ENCODE data around the gene PPP1R7. TPM values are rescaled to one million over a fixed set of nuclear protein-coding genes. Genes with fewer than 3 reads are reported as not detected.
"Not testable (repeated sequence)": the region's sequence is repeated elsewhere in the genome, so short reads cannot be mapped to it uniquely, and the experiment has no call there.

Gene PPP1R7
- total RNA-seq, 2 experiments from 2014 or later = 36.4 to 38.2 TPM

DNA sequence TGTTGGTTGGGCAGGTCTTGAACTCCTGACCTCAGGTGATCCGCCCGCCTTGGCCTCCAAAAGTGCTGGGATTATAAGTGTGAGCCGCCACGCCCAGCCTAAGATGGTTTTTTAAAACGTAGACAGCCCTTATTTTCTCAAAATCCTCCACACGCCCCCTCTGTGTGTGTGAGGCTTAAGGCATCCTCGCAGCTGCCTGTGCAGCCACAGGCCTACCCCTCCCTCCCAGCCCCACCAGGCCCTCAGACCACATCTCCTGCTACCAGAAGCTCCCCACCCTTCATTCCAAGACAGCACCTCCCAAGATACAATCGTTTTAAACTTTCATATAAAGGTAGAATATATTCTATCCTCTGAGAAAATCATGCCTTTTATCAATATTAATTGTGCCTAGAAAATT lies 43.0 kb downstream of the PPP1R7 start:
- ChIA-PET POLR2A (no interaction called here), CTCF (no interaction called here)
- no peaks in the 10 kb centered on the region for H3K4me1 Mint-ChIP-seq (ENCODE audit: low read depth)
- Histone ChIP-seq H3K36me3 (ENCODE audit: insufficient read depth, low read length) (no peaks in the 10 kb centered on the region), H3K4me1 (ENCODE audit: insufficient read depth, low read length) (no peaks in the 10 kb centered on the region), H3K27me3 (ENCODE audit: control insufficient read depth in 1 of 2, insufficient read depth in 2 of 2, low read length in 2 of 2) (no peaks in the 10 kb centered on the region), H3K27ac (ENCODE audit: low read depth in 1 of 2, low read length in 2 of 2) (no peak overlapping the region), H3K4me3 (ENCODE audit: low read length) (no peak overlapping the region), H3K9me3 (ENCODE audit: control insufficient read depth in 1 of 2, insufficient read depth in 1 of 2, low read length in 2 of 2) (no peaks in the 10 kb centered on the region)
- no peaks in the 10 kb centered on the region for H3K36me3 Mint-ChIP-seq (ENCODE audit: low read depth)
- no peaks in the 10 kb centered on the region for H3K9me3 Mint-ChIP-seq
- H3K4me3 Mint-ChIP-seq = no peak overlapping the region
- DNase-seq = no peak
- intact Hi-C loops (cut with DNase I, micrococcal nuclease) = no loop called here
- TF ChIP-seq, protein P1, sequence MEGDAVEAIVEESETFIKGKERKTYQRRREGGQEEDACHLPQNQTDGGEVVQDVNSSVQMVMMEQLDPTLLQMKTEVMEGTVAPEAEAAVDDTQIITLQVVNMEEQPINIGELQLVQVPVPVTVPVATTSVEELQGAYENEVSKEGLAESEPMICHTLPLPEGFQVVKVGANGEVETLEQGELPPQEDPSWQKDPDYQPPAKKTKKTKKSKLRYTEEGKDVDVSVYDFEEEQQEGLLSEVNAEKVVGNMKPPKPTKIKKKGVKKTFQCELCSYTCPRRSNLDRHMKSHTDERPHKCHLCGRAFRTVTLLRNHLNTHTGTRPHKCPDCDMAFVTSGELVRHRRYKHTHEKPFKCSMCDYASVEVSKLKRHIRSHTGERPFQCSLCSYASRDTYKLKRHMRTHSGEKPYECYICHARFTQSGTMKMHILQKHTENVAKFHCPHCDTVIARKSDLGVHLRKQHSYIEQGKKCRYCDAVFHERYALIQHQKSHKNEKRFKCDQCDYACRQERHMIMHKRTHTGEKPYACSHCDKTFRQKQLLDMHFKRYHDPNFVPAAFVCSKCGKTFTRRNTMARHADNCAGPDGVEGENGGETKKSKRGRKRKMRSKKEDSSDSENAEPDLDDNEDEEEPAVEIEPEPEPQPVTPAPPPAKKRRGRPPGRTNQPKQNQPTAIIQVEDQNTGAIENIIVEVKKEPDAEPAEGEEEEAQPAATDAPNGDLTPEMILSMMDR (IDR thresholded peaks at IDR 0.05) = no peak
- no peak for ATAC-seq (ENCODE audit: poor library complexity)
- H3K27ac Mint-ChIP-seq = no peak overlapping the region
- H3K27me3 Mint-ChIP-seq = no peaks in the 10 kb centered on the region

DNA sequence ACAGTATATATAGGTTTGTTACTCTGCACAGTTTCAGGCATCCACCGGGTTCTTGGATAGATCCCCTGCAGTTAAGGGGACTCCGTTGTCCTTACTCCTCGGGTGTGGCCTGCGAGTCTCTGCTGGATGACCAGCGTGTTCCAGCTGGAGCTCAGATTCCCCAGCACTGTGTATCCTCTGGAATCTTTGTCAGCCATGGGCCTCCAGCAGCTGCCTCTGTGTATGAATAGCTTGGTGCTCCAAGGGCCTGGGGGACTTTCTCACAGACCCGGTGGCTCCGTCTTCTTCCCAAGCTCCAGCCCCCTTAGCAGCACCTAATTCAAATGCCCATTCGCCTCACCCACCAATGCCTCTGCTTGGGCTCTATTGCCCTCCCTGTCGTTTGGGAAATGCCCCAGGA lies 44.5 kb downstream of the PPP1R7 start:
- Mint-ChIP-seq H3K27me3 (no peaks in the 10 kb centered on the region), H3K9me3 (no peaks in the 10 kb centered on the region), H3K27ac (no peak overlapping the region), H3K4me3 (no peak overlapping the region), H3K36me3 (ENCODE audit: low read depth) (no peaks in the 10 kb centered on the region), H3K4me1 (ENCODE audit: low read depth) (no peaks in the 10 kb centered on the region)
- no peaks in the 10 kb centered on the region for H3K4me1 ChIP-seq (ENCODE audit: insufficient read depth, low read length)
- H3K36me3 ChIP-seq (ENCODE audit: insufficient read depth, low read length) = no peaks in the 10 kb centered on the region
- ATAC-seq (ENCODE audit: poor library complexity) (no peak), DNase-seq (peak in 1 of 14 experiments; percentile 0)
- no peak overlapping the region for H3K27ac ChIP-seq (ENCODE audit: low read depth in 1 of 2, low read length in 2 of 2)
- POLR2A ChIA-PET = no interaction called here
- CTCF ChIA-PET = no interaction called here
- intact Hi-C loops (cut with DNase I, micrococcal nuclease) = no loop called here
- no peak overlapping the region for H3K4me3 ChIP-seq (ENCODE audit: low read length)
- TF ChIP-seq, protein P1 (IDR thresholded peaks at IDR 0.05) = no peak
- no peaks in the 10 kb centered on the region for H3K9me3 ChIP-seq (ENCODE audit: control insufficient read depth in 1 of 2, insufficient read depth in 1 of 2, low read length in 2 of 2)
- no peaks in the 10 kb centered on the region for H3K27me3 ChIP-seq (ENCODE audit: control insufficient read depth in 1 of 2, insufficient read depth in 2 of 2, low read length in 2 of 2)

DNA sequence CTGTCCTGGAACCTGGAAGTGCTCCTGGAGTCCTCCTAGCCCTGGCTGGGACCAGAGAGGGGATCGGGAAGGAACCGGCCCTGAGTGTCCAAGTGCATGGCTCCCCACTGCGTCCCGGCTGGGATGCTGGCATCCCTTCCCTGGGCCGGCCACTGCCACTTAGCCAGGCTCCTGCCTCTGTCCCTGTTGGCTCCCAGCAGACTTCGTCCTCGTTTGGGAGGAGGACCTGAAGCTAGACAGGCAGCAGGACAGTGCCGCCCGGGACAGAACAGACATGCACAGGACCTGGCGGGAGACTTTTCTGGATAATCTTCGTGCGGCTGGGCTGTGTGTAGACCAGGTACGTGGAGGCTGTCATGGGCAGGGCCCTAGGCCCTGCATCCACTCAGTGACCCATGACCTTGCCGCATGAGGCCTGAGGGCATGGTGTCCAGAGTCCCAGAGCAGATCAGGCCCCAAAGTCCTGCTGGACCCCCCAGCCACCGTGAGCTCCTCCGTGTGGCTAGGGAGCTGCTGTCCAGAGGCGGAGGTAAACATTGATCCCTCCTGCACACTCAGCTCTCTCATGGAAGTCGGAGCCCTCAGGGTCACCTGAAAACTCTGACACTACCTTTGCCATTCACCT lies 45.4 kb downstream of the PPP1R7 start:
- Histone ChIP-seq H3K27ac (ENCODE audit: low read depth in 1 of 2, low read length in 2 of 2) (no peak overlapping the region), H3K4me1 (ENCODE audit: insufficient read depth, low read length) (no peaks in the 10 kb centered on the region), H3K36me3 (ENCODE audit: insufficient read depth, low read length) (no peaks in the 10 kb centered on the region), H3K27me3 (ENCODE audit: control insufficient read depth in 1 of 2, insufficient read depth in 2 of 2, low read length in 2 of 2) (no peaks in the 10 kb centered on the region), H3K4me3 (ENCODE audit: low read length) (no peak overlapping the region), H3K9me3 (ENCODE audit: control insufficient read depth in 1 of 2, insufficient read depth in 1 of 2, low read length in 2 of 2) (no peaks in the 10 kb centered on the region)
- ChIA-PET POLR2A (no interaction called here), CTCF (no interaction called here)
- H3K4me3 Mint-ChIP-seq = no peak overlapping the region
- TF ChIP-seq, protein P1 (IDR thresholded peaks at IDR 0.05) = no peak
- intact Hi-C loops (cut with DNase I, micrococcal nuclease) = no loop called here
- DNase-seq = no peak
- no peak for ATAC-seq (ENCODE audit: poor library complexity)
- no peaks in the 10 kb centered on the region for H3K36me3 Mint-ChIP-seq (ENCODE audit: low read depth)
- no peaks in the 10 kb centered on the region for H3K27me3 Mint-ChIP-seq
- no peaks in the 10 kb centered on the region for H3K4me1 Mint-ChIP-seq (ENCODE audit: low read depth)
- no peak overlapping the region for H3K27ac Mint-ChIP-seq
- H3K9me3 Mint-ChIP-seq = no peaks in the 10 kb centered on the region

DNA sequence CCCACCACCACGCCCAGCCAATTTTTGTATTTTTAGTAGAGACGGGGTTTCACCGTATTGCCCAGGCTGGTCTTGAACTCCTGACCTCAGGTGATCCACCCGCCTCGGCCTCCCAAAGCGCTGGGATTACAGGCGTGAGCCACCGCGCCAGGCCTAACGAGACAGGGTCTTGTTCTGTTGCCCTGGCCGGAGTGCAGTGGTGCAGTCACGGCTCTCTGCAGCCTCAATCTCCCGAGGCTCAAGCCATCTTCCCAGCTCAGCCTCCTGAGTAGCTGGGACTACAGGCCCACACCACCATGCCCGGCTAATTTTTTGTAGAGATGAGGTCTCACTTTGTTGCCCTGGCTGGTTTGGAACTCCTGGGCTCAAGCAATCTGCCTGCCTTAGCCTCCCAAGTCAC lies 47.0 kb downstream of the PPP1R7 start:
- POLR2A ChIA-PET = interaction anchor here (0.6 kb wide), 1 partner anchor 40 kb away, joined by 3 read pairs; no protein-coding TSS in a partner anchor
- H3K27me3 ChIP-seq (ENCODE audit: control insufficient read depth in 1 of 2, insufficient read depth in 2 of 2, low read length in 2 of 2); H3K4me3 ChIP-seq (ENCODE audit: low read length); ATAC-seq (ENCODE audit: poor library complexity); intact Hi-C loops (cut with DNase I, micrococcal nuclease); H3K9me3 Mint-ChIP-seq; H3K4me3 Mint-ChIP-seq; H3K27ac Mint-ChIP-seq; H3K4me1 ChIP-seq (ENCODE audit: insufficient read depth, low read length); H3K27me3 Mint-ChIP-seq; H3K36me3 ChIP-seq (ENCODE audit: insufficient read depth, low read length); H3K27ac ChIP-seq (ENCODE audit: low read depth in 1 of 2, low read length in 2 of 2); H3K4me1 Mint-ChIP-seq (ENCODE audit: low read depth); H3K9me3 ChIP-seq (ENCODE audit: control insufficient read depth in 1 of 2, insufficient read depth in 1 of 2, low read length in 2 of 2); DNase-seq; H3K36me3 Mint-ChIP-seq (ENCODE audit: low read depth); CTCF ChIA-PET: not testable (repeated sequence)

All from CD4-positive, alpha-beta T cell (primary cell).